GM12892 (cell line): Measurements from ENCODE around the gene PARD3.

Experiments used
- POLR2A ChIP-seq: IDR thresholded peaks from 2 replicates; pipeline ENCODE4 v1.6.1; 2011; ENCODE audit warnings: low read depth, low read length, control low read depth
- POLR2AphosphoS5 ChIP-seq: IDR thresholded peaks from 2 replicates; pipeline ENCODE4 v1.6.1; 2011; ENCODE audit warnings: low read depth, low read length, control low read depth
- TAF1 ChIP-seq: IDR thresholded peaks from 2 replicates; pipeline ENCODE4 v1.6.1; 2011; ENCODE audit warnings: low read depth, mild to moderate bottlenecking, control low read depth, low read length, borderline replicate concordance

- TF ChIP-seq POLR2A (no peak), POLR2AphosphoS5 (no peak), TAF1 (no peak)
Measured at GRCh38 chr10:34333513-34333912, 481.6 kb downstream of the PARD3 start.
